Body of pancreas (tissue), 4 donors: Measurements from ENCODE around the gene STOX2. TPM values are rescaled to one million over a fixed set of nuclear protein-coding genes. Genes with fewer than 3 reads are reported as not detected.

Source experiments
- ATAC-seq: fragments of 150-250 bp; one replicate; pipeline ENCODE4 v1.9.1; 2016
- DNase-seq, 4 donors: peaks; one replicate each; pipeline ENCODE4 v3.0.0-alpha.2; 2019
- H3K27ac ChIP-seq, 4 donors: fragments of 200-600 bp; sonication (generic); 1 replicate in 3 of 4; 2 replicates in 1 of 4; pipeline versions ENCODE4 v1.5.1 to v1.6.1; 2016 to 2019; ENCODE audit warnings: mild to moderate bottlenecking in 1 of 4, mixed read lengths in 1 of 4, moderate library complexity in 1 of 4
- H3K27me3 ChIP-seq, 2 donors: fragments of 200-600 bp; sonication (generic); one replicate each; pipeline ENCODE4 v1.6.0; 2016; ENCODE audit warnings: mild to moderate bottlenecking in 1 of 2
- H3K36me3 ChIP-seq, 2 donors: fragments of 200-600 bp; sonication (generic); replicated peaks in 1 of 2; 2 replicates each; pipeline ENCODE4 v1.5.1; 2016; ENCODE audit warnings: low read depth in 2 of 2; ENCODE audit not compliant: insufficient read depth in 1 of 2
- H3K4me1 ChIP-seq: fragments of 200-600 bp; sonication (generic); one replicate; pipeline ENCODE4 v1.6.0; 2016
- H3K4me3 ChIP-seq, 2 donors: fragments of 200-600 bp; sonication (generic); 1 replicate in 1 of 2; 2 replicates in 1 of 2; pipeline ENCODE4 v1.5.1; 2016 to 2019
- H3K9me3 ChIP-seq, 3 donors: fragments of 200-600 bp; sonication (generic); 1 replicate in 2 of 3; 2 replicates in 1 of 3; pipeline ENCODE4 v1.5.1; 2016
- CTCF ChIP-seq, 7 experiments: fragments of 450-650 bp in 4 of 7; fragments of 200-600 bp in 3 of 7; sonication (generic) in 3 of 7; IDR thresholded peaks; one replicate each; pipeline ENCODE4 v1.5.1; 2016 to 2019; ENCODE audit warnings: antibody characterized with exemption in 7 of 7
- POLR2A ChIP-seq, 3 donors: fragments of 450-650 bp; IDR thresholded peaks; one replicate each; pipeline ENCODE4 v1.6.1; 2016; ENCODE audit warnings: antibody characterized with exemption in 3 of 3, mild to moderate bottlenecking in 2 of 3
- WGBS, 2 donors: methylation state at CpG; one replicate each; pipeline ENCODE4 v1.1.5; 2017; 5-methylcytosine and 5-hydroxymethylcytosine counted together
- intact Hi-C: fragments of 100-400 bp; cut with DNase I; formaldehyde crosslinking; loops from one replicate; pipeline ENCODE4 v1.15.1; 2023
- total RNA-seq, 2 donors: library from RNA; depleted of rRNA; stranded (reverse); fragments of >200 nt; gene quantifications; one replicate each; pipeline ENCODE4 v1.1.0, GENCODE V29; 2016

STOX2 gene
- total RNA-seq, 2 donors from 2014 or later, result 15.0 to 15.8 TPM

GRCh38 chr4:184022679-184023383, 117.7 kb downstream of the STOX2 start:
- H3K9me3 ChIP-seq, result no peaks in the 10 kb centered on the region
- TF ChIP-seq POLR2A (IDR thresholded peaks at IDR 0.05) (no peak), CTCF (IDR thresholded peaks at IDR 0.05) (no peak)
- 83 to 86% methylated on average over 9 of the region's 9 CpGs for WGBS, 2 donors

GRCh38 chr4:184024637-184025036, 119.5 kb downstream of the STOX2 start:
- intact Hi-C loops, result no loop called here
- Histone ChIP-seq H3K36me3 (no peaks in the 10 kb centered on the region), H3K27ac (no peak overlapping the region), H3K27me3 (no peaks in the 10 kb centered on the region), H3K4me3 (no peak overlapping the region), H3K4me1 (peaks cover 4% of the 10 kb centered on the region), H3K9me3 (no peaks in the 10 kb centered on the region)
- no peak for TF ChIP-seq POLR2A (IDR thresholded peaks at IDR 0.05)
- no peak for TF ChIP-seq CTCF (IDR thresholded peaks at IDR 0.05)
- no peak for ATAC-seq
- WGBS, 2 donors, result 43 to 48% methylated on average over 4 of the region's 4 CpGs
- DNase-seq, result no peak

More at GRCh38 chr4:184022679-184023383, 117.7 kb downstream of the STOX2 start:
- H3K4me3 ChIP-seq, result no peak overlapping the region
- H3K4me1 ChIP-seq, result peaks cover under 1% of the 10 kb centered on the region
- no peaks in the 10 kb centered on the region for H3K36me3 ChIP-seq
- ATAC-seq, result no peak
- no peak overlapping the region for H3K27ac ChIP-seq
- no peak for DNase-seq
- intact Hi-C loops, result no loop called here
- no peaks in the 10 kb centered on the region for H3K27me3 ChIP-seq

GRCh38 chr4:184028561-184029374, 123.7 kb downstream of the STOX2 start:
- no peaks in the 10 kb centered on the region for H3K9me3 ChIP-seq
- no peaks in the 10 kb centered on the region for H3K27me3 ChIP-seq
- DNase-seq (no peak), ATAC-seq (no peak)
- H3K27ac ChIP-seq, result no peak overlapping the region
- H3K36me3 ChIP-seq, result no peaks in the 10 kb centered on the region
- TF ChIP-seq POLR2A (IDR thresholded peaks at IDR 0.05) (no peak), CTCF (IDR thresholded peaks at IDR 0.05) (no peak)
- H3K4me3 ChIP-seq, result no peak overlapping the region
- 67 to 80% methylated on average over 18 of the region's 18 CpGs for WGBS, 2 donors
- H3K4me1 ChIP-seq, result peaks cover 4% of the 10 kb centered on the region
- intact Hi-C loops, result no loop called here

GRCh38 chr4:184030036-184030435, 124.9 kb downstream of the STOX2 start:
- H3K36me3 ChIP-seq, result no peaks in the 10 kb centered on the region
- no peaks in the 10 kb centered on the region for H3K27me3 ChIP-seq
- H3K4me1 ChIP-seq, result peaks cover 4% of the 10 kb centered on the region
- 92 to 93% methylated on average over 11 of the region's 11 CpGs for WGBS, 2 donors
- ATAC-seq (no peak), DNase-seq (no peak)
- intact Hi-C loops, result no loop called here
- no peaks in the 10 kb centered on the region for H3K9me3 ChIP-seq
- no peak overlapping the region for H3K4me3 ChIP-seq
- TF ChIP-seq POLR2A (IDR thresholded peaks at IDR 0.05) (no peak), CTCF (IDR thresholded peaks at IDR 0.05) (no peak)
- H3K27ac ChIP-seq, result no peak overlapping the region
